ENCODE measurements around the gene P2RY13.

P2RY13 gene

GRCh38 chr3:151283907-151284461, 45.4 kb downstream of the P2RY13 start:
- no peak for TF ChIP-seq CTCF (IDR thresholded peaks at IDR 0.05; ENCODE audit: low read depth, low read length, missing control alignments)
- in situ Hi-C loops (cut with HindIII; ENCODE audit: low sequenced_read_pairs), result no loop called here
- DNase-seq (ENCODE audit: low read depth), result no peak

DNA sequence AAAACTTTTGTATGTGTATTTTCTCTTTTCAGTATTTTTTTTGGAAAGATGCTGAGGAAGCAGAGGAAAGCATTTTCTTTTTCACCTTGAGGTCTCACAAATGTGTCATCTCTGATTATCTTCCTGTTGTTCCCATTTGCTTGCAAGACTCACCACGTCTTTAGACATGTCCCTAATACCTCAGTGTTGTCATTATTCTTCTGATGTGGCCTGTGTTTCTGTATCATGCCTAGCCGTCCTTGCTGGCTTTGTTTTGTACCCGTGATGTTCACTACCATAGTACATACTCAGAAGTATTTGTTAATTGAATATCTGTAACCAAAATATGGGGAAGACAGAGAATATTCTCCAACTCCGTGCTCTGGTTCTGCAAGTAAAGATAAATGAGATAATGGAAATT, 46.0 kb downstream of the P2RY13 start:
- DNase-seq (ENCODE audit: low read depth), result no peak
- H3K4me3 ChIP-seq (ENCODE audit: low read depth, low read length), result no peak overlapping the region
- in situ Hi-C loops (cut with HindIII; ENCODE audit: low sequenced_read_pairs), result no loop called here
- no peak for TF ChIP-seq CTCF (IDR thresholded peaks at IDR 0.05; ENCODE audit: low read depth, low read length, missing control alignments)

More at GRCh38 chr3:151283907-151284461, 45.4 kb downstream of the P2RY13 start:
- no peak overlapping the region for H3K4me3 ChIP-seq (ENCODE audit: low read depth, low read length)

- DNase-seq (ENCODE audit: low read depth), result peak; percentile 46
- no peak overlapping the region for H3K4me3 ChIP-seq (ENCODE audit: low read depth, low read length)
- TF ChIP-seq CTCF (IDR thresholded peaks at IDR 0.05; ENCODE audit: low read depth, low read length, missing control alignments), result peak; percentile 41
- in situ Hi-C loops (cut with HindIII; ENCODE audit: low sequenced_read_pairs), result no loop called here
Observed at GRCh38 chr3:151282921-151283320, 46.4 kb downstream of the P2RY13 start.

DNA sequence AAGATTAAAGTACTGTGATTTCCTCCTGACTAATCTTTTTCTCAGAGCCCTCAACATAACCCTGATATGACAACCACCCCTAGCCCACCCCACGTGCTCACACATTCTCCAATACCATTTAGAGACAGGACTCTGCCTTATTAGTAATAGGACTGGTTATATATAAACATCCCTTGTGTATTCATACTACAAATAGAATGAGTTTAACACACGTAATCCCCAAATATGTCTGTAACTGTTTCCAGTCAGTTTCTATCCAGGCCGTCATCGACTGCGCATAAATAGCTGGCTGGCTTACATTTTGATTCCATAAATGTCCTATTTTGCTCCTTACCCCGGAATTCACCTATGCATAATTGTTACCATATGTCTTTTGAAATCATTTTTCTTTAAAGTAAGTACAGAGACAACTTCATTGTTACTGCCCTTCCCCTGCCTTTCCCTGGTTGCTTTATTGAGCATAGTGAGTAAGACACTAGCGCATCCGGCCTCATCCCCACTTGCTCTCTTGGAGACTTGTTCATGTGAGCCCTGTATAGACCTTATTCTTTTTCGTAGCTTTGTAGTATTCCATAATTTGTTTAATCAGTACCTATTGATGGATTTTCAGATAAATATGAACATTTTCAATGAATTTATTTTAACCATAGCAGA, 47.6 kb downstream of the P2RY13 start:
- TF ChIP-seq CTCF (IDR thresholded peaks at IDR 0.05; ENCODE audit: low read depth, low read length, missing control alignments), result no peak
- DNase-seq (ENCODE audit: low read depth), result no peak
- H3K4me3 ChIP-seq (ENCODE audit: low read depth, low read length), result no peak overlapping the region
- in situ Hi-C loops (cut with HindIII; ENCODE audit: low sequenced_read_pairs), result no loop called here

DNA sequence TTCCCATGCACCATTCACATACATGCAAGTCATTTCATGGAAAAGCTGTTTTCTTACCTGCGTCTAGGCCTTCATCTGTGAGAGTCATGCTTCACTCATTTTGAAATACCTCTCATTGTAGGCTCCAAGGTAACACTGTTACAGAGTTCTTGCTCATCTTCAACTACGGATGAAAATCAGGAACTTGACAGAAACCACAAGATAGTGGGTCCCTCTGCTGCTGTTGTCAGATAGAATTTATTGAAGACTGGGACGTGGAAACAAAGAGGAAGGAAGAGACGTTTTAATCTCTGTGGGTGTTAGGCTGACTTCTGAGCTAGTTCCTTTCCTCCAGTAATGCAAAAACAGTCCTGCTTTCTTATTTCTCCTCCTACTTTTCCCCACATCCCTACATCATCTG, 51.1 kb downstream of the P2RY13 start, which contains the start of gene P2RY14:
TSS of gene P2RY14 (minus strand) at position 313 of the 400 bp plus-strand sequence. CDS start 64,226 bp downstream, outside the sequence.
- in situ Hi-C loops (cut with HindIII; ENCODE audit: low sequenced_read_pairs), result no loop called here
- no peak for TF ChIP-seq CTCF (IDR thresholded peaks at IDR 0.05; ENCODE audit: low read depth, low read length, missing control alignments)
- H3K4me3 ChIP-seq (ENCODE audit: low read depth, low read length), result no peak within 1 kb of the TSS
- no peak for DNase-seq (ENCODE audit: low read depth)

GRCh38 chr3:151276687-151277042, 52.7 kb downstream of the P2RY13 start:
- in situ Hi-C loops (cut with HindIII; ENCODE audit: low sequenced_read_pairs), result no loop called here
- no peak overlapping the region for H3K4me3 ChIP-seq (ENCODE audit: low read depth, low read length)
- TF ChIP-seq CTCF (IDR thresholded peaks at IDR 0.05; ENCODE audit: low read depth, low read length, missing control alignments), result no peak
- DNase-seq (ENCODE audit: low read depth), result no peak

Measured in astrocyte of the cerebellum (primary cell).